Left forelimb (tissue), 1 donor: ENCODE results near the gene ATAD5.
A peak's percentile ranks its signal among the peaks of the same experiment; 100 is the strongest.
"Not testable (repeated sequence)": the region's sequence is repeated elsewhere in the genome, so short reads cannot be mapped to it uniquely, and the experiment has no call there.

ENCODE experiments used
- DNase-seq: peaks from one replicate; pipeline ENCODE4 v3.0.0-alpha.2; 2018; ENCODE audit warnings: low spot score

ATAD5 gene

DNA sequence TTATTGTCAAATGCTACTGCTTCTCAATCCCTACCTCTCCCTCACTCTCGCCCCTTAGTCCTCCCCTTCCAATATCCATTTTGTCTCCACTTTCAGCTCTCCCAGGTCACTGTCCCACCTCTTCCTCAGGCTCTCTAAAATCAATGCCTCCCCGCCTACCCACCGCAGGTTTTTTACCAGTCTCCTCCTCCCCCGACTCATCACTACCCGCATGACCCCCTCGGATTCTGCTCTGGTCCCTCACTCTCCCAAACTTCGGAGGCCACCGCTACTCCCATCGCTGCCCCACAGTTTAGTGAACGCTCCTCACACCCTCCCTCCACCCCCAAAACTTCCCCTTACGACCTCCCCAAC, 7.8 kb upstream of the ATAD5 start:
- DNase-seq = no peak

DNA sequence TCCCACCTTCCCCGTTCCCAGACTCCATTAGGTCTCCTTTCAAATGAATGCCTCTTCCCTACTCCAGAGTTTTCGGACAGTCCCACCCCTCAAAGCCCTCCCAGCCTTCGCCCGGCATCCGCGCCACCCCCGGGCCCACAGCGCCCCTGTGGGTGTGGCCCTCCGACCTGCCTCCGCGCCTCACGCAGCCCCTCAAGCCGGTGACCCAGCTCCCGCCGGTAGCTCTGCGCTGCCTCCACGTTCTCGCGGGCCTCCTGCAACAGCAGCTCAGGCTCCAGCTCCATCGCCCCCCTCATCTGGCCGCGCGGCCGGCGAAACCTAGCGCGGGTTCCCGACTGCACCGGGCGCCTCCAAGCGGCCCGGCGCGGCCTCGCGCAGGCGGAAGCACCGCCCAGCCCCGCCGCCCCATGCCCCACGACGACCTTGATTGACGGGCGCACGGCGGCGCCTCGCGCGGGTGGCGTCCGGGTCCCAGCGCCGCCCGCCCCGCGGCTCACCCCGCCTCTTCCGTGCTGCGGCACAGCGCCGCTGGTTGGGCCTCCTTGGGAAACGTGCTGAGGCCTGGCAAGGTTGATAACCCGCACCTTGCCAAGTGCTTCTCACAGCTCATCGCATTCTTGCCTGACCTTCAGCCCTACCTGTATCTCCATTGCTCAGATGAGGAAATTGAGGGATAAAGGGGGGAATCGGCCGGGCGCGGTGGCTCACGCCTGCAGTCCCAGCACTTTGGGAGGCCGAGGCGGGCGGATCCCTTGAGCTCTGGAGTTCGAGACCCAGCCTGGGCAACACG, 7.2 kb upstream of the ATAD5 start, which contains the start of gene CRLF3:
CRLF3 (minus strand) TSS at position 337 of the 790 bp plus-strand sequence; CDS start at position 296, 41 bp downstream.
- peak; percentile 94 for DNase-seq

DNA sequence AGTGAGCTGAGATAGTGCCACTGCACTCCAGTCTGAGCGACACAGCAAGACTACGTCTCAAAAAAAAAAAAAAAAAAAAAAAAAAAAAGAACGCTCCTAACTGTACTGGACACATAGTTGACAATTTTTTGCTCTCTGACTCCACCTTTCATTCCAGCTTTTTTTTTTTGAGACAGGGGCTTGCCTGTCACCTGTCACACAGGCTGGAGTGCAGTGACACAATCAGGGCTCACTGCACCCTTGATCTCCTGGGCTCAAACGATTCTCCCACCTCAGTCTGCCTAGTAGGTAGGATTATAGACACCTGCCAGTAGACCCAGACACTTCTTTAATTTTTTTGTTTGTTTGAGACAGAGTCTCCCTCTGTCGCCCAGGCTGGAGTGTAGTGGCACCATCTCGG, 4.7 kb upstream of the ATAD5 start:
- no peak for DNase-seq

DNA sequence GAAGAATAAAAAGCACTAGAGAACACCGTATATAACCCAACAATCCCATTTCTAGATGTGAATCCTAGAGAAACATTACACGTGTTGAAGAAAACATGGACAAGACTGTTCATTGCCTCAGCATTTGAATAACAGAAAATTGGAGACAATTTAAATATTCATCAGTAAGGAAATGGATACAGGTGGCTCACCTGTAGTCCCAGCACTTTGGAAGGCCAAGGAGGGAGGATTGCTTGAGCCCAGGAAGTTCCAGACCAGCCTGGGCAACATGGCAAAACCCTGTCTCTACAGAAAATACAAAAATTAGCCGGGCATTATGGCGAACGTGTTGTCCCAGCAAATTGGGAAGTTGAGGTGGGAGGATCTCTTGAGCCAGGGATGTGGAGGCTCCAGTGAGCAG, 2.7 kb upstream of the ATAD5 start:
- DNase-seq = no peak

DNA sequence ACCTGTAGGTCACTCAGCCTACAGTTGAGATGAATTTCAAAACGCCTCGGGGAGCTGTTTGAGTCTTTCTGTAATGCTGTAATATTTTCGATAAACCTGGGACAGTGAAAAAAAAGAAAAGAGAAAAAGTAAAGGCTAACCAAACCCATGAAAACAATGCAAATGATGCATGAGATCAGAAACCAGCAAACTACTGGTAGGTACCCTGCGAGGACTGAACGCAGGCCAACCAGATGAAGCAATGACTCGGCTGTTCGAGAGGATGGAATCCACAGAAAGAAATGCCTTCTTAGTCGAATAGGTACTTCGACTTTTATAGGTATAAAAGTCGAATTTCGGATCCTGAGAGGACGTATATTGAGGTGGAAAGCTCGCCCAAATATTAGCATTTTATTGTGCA, 509 bp upstream of the ATAD5 start:
- DNase-seq = no peak

DNA sequence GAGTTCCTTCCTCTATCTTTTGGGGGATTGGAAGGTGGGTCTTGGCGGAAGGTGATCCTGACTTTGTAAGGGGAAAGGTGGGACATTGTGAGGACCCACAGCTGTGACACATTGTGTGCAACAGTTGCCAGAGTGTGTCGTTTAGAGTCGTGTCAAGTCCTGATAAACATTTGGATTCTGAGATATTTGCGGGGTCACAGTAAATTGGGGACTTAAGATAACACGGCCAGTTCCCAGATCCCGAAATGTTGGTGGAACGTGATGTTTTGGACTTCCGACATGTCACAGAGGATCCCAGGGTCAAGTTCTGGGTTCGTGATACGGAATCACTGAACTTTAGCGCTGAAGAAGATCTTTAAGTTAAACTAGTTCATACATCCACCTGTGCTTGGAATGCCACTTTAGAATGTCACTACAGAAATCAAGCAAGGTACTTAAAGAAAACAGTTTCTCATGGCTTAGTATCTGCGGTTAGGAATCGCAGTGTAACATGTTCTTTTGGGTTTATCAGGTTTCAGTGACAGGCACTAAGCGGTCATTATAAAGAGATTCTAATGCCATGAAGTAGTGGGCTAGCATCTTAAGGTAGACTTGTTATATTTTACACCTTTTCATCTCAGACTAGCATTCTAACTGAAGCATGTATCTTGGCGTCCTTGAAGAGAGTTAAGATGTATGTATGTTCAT, 815 bp downstream of the ATAD5 start:
- no peak for DNase-seq

DNA sequence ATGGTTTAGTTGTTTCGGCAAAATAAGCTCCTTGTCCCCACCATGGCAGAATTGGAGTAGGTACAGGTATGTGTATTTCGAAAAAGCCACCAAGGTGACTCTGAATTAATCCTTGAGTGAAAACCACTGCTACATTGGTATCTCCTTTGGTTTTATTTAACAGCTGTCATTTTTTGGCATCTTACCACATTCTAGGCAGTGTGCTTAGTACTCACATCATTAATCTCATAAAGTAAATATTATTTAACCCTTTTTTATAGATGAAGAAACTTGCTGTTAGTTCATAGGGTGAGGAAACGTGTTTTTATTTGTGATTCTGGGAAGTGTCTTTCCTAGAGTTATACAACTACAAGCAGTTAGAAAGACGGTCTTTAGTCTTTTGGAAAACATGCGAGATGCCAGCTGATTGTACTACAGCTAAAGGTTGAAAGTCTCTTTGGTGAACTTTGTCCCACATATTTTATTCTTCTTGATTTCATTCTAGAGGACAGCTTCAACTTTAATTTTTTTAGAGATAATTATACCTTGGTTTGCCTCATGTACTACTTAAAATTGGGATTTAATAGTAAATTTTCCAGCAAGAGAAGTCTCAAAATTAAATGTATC, 6.5 kb downstream of the ATAD5 start:
- no peak for DNase-seq

DNA sequence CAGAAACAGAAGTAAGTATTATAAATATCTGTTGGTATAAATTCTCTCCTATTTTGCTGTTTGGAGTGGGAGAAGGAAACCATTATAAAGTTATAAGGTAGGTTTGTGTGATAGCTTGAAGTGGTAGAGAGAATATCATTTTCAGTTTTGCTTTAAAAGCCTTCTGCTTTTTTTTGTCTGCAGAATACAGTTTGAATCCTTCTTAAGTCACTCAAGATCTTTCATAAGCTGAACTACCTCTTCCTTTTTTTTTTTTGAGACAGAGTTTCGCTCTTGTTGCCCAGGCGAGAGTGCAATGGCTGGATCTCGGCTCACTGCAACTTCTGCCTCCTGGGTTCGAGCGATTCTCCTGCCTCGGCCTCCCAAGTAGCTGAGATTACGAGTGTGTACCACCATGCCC, 9.0 kb downstream of the ATAD5 start:
- no peak for DNase-seq

DNA sequence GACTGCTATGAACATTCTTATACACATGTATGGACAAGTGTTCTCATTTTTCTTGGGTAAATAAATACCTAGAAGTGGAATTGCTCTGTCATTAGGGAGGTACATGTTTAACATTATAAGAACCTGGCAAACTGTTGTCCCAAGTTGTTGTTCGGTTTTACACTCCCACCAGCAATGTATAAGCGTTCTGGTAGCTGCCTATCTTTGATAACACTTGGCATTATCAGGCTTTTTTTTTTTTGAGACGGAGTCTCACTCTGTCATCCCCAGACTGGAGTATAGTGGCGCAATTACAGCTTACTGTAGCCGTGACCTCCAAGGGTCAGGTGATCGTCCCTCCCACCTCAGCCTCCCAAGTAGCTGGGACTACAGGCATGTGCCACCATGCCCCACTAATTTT, 16.3 kb downstream of the ATAD5 start:
- no peak for DNase-seq

DNA sequence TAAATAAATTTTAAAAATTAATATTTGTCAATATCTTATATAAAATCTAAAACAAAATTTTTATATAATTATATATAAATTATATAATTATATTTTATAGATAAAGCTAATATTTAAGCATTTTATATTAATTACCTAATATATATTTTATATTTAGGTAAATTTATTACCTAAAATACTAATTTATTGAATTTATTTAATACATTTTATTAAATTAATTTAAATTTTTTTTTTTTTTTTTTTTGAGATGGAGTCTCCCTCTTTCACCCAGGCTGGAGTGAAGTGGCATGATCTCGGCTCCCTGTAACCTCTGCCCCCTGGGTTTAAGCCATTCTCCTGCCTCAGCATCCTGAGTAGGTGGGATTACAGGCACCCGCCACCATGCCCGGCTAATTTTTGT, 22.4 kb downstream of the ATAD5 start:
- DNase-seq = no peak

DNA sequence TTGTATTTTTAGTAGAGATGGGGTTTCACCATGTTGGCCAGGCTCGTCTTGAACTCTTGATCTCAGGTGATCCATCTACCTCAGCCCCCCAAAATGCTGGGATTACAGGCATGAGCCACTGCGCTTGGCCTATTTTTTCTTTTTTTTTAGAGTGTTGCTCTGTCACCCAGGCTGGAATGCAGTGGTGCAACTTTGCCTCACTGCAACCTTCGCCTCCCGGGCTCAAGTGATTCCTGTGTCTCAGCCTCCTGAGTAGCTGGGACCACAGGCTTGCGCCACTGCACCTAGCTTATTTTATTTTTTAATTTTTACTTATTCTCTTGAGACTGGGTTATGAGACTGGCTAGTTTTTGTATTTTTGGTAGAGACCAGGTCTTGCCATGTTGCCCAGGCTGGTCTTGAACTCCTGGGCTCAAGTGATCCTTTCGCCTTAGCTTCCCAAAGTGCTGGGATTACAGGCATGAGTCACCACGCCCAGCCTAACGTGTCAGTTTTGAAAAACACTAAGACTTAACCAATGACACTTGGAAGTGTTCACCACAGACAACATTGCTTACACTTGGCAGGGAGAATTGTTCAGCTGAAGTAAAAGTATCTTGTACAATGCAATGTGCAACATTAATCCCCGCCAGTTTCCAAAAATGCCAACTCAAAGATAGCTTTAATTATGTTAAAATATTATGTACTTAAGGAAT, 26.9 kb downstream of the ATAD5 start:
- no peak for DNase-seq

DNA sequence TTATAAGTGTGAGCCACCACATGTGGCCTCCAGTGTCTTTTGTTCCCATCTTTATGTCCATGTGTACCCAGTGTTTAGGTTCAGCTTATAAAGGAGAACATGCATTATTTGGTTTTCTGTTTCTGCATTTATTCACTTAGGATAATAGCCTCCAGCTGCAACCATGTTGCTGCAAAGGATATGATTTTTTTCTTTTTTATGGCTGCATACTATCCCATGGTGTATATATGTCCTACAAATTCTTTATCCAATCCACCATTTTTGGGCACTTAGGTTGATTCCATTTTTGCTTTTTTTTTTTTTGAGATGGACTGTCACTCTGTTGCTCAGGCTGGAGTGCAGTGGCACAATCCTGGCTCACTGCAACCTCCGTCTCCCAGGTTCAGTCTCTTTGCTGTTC, 32.9 kb downstream of the ATAD5 start:
- no peak for DNase-seq

DNA sequence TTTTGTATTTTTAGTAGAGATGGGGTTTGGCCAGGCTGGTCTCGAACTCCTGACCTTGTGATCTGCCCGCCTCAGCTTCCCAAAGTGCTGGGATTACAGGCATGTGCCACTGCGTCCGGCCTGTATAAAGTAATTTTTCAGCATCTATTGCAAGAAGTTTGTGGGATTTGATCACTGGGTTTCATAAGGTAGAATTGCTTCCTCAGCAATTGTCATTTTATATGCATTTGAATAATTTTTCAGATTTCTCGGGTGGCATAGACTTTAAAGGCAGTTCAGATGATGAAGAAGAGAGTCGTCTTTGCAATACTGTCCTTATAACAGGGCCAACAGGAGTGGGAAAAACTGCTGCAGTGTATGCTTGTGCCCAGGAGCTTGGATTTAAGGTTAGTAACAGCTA, 37.2 kb downstream of the ATAD5 start:
- no peak for DNase-seq

DNA sequence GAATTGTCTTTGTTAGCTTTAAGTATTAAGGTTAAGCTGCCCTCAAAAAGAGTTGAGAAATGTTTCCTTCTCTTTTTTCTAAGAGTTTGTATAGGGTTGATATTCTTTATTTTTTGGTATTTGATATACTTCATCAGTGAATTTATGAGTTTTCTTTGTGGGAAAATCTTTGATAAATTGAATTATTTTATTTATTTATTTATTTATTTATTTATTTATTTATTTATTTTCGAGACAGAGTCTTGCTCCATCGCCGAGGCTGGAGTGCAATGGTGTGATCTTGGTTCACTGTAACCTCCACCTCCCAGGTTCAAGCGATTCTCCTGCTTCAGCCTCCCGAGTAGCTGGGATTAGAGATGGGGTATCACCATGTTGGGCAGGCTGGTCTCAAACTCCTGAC, 54.4 kb downstream of the ATAD5 start:
- no peak for DNase-seq

DNA sequence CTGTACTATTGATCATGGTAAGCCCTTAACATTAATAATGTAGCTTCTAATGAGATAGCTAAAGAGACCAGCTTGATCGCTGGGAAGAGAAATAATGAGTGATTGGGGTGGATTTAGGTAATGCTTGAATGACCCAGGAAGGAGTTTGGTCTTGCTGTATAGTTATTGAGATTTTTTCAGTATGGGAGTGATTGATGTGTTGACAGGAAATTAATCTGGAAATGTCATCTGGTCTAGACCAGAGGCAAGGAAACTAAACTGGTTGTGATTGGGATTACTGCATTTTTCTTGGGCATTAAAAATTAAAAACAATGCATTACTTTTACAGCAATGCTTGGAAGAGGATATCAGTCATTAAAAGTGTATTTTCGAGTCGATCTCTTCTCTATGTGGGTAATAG, 62.5 kb downstream of the ATAD5 start:
- no peak for DNase-seq

DNA sequence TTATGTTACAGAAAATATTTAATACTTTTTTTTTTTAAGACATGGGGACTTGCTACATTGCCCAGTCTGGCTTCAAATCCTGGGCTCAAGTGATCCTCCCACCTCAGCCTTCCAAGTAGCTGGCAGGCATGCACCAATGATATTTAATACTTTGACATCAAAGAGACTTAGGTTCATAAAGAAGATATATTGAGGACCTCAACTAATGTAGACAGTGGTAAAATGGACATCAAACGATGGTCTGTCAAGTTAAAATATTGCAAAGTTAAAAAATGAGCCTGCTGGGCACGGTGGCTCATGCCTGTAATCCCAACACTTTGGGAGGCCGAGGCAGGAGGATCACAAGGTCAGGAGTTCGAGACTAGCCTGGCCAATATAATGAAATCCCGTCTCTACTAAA, 65.5 kb downstream of the ATAD5 start:
- DNase-seq = no peak

DNA sequence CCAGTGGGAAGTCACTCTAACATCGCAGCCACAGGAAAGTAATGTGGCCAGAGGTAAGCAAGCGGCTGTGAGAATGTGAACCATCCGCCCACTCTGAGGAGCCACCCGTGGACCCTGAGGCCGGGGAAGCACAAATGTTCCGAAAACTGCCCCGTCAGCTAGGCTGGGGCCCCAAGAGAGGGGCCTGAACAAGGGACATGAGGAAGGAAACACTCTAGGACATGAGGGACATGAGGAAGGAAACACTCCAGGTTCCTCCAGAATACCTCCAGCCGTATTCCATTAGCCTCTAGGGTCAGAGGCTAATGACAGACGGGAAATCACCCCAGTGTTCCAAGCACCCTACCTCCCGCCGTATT, 74.0 kb downstream of the ATAD5 start:
- DNase-seq = no peak

DNA sequence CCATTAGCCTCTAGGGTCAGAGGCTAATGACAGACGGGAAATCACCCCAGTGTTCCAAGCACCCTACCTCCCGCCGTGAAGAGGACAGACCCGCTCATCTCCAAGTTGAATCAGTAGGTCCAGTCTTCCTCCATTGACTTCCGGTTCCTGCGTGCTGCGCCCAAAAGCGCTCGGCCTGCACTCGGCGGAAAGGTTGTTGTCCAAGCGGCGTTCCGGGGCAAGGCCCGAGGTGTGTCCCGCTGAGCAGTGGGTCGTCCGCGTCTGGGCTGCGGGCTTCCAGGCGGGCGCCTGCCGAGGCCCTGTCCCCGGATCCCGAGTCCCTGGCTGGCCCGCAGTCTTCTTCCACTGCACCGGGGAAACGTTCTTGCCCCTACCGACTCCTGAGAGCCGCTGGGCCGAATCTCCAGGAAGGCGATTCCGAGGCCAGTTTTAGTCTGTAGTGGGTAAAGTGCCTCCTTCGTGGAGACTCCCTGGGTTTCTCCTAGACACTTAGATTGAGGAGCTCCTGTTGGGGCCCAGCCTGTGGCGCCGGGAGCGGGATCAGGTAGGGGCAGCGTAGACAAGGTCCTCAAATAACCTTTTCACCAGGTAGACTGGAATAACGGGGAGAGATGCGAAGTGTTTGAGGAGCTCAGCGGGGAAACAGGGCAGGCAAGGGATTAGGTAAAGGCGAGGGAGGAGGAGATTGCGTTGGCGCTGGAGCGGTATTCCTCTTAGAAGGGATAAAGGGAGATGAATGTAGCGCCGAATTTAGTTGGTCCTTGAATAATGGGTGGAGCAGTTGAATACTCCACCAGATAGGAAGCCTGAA, 74.5 kb downstream of the ATAD5 start, which contains the start of gene TEFM:
TEFM (minus strand) TSS at position 138 of the 811 bp plus-strand sequence; CDS start at position 98, 40 bp downstream.
- DNase-seq = peak; percentile 96

DNA sequence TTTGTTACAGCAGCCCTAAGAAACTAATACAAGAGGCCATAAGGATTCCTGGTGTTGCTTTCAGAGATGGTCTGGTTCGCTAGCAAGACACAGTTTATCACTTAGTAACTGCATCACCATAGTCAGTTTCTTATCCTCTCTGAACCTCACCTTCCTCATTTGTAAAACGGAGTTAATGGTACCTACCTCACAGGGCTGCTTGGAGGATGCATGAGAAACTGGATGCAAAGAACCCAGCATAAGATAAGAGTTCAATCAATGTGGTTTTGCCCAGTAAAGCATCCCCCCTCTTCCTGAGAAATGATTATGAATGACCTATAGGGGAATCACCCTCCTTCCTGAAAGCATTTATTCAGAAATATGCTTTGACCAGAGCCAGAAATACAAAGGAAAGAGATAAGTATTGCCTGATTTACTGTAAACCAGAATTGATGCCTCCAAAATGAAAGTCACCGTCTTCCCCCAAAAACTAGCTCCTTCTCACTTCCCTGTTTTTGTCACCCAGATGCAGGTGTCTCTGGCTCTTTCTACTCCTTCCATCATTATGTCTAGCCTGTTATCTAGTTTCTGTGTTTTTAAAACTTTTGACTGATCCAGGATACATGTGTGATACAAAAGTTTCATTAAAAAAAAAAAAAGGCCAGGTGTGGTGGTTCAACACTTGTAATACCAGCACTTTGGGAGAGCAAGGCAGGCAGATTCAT, 77.1 kb downstream of the ATAD5 start:
- no peak for DNase-seq

DNA sequence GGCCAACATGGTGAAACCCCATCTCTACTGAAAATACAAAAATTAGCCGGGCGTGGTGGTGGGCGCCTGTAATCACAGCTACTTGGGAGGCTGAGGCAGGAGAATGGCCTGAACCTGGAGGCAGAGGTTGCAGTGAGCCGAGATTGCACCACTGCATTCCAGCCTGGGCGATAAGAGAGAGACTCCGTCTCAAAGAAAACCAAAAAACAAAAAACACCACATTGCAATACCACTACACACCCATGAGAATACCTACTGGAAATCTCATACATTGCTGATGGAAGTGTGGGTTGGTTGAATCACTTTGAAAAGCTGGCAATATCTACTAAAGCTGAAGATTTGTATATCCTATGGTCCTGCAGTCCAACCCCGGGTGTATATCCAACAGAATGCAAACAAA, 78.4 kb downstream of the ATAD5 start:
- DNase-seq = not testable (repeated sequence)

DNA sequence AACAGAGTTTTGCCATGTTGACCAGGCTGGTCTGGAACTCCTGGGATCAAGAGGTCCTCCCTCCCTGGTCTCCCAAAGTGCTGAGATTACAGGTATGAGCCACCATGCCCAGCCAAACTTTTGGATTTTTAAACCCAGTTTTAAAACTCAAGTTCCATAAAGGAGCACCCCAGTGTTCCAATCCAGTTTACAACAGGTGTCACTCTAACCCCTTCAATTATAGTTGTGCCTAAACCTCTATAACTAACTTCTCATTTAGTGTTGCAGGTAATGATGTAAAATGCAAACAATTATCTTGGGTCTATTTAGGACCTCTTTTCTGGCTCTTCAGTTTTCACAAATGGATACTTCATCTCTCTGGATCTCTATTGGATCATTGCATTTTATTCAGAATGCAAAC, 82.2 kb downstream of the ATAD5 start:
- DNase-seq = no peak
